Psoas muscle (tissue), 8 donors: Measurements from ENCODE around the gene CD8B. TPM values are rescaled to one million over a fixed set of nuclear protein-coding genes. Genes with fewer than 3 reads are reported as not detected.

Experiments
- ATAC-seq, 4 donors: fragments of 200-7000 bp; cut with Tn5 transposase; one replicate each; pipeline ENCODE4 v1.9.1; 2020; ENCODE audit warnings: moderate library complexity in 3 of 4, mild to moderate bottlenecking in 2 of 4
- DNase-seq, 2 donors: peaks; one replicate each; pipeline ENCODE4 v3.0.0-alpha.2; 2020
- H3K27ac ChIP-seq: fragments of 200-600 bp; one replicate; pipeline ENCODE4 v1.8.0; 2022
- H3K27me3 ChIP-seq, 3 donors: fragments of 200-600 bp in 1 of 3; one replicate each; pipeline versions ENCODE4 v1.6.1 to v1.8.0; 2013 to 2022; ENCODE audit warnings: low read length in 2 of 3, mild to moderate bottlenecking in 2 of 3, moderate library complexity in 1 of 3; ENCODE audit not compliant: insufficient read depth in 3 of 3
- H3K36me3 ChIP-seq, 2 donors: fragments of 200-600 bp in 1 of 2; one replicate each; pipeline versions ENCODE4 v1.6.1 to v1.8.0; 2013 to 2022; ENCODE audit warnings: low read depth in 1 of 2, mild to moderate bottlenecking in 1 of 2, moderate library complexity in 1 of 2; ENCODE audit not compliant: insufficient read depth in 1 of 2
- H3K4me1 ChIP-seq: fragments of 200-600 bp; one replicate; pipeline ENCODE4 v1.8.0; 2022
- H3K4me3 ChIP-seq: fragments of 200-600 bp; one replicate; pipeline ENCODE4 v1.8.0; 2022; ENCODE audit warnings: mild to moderate bottlenecking
- H3K9me3 ChIP-seq: fragments of 200-600 bp; one replicate; pipeline ENCODE4 v1.8.0; 2022
- CTCF ChIP-seq: fragments of 200-600 bp; IDR thresholded peaks from one replicate; pipeline ENCODE4 v1.8.0; 2022; ENCODE audit warnings: antibody characterized with exemption
- WGBS, 3 donors: extraction: QIAGEN DNeasy Blood & Tissue Kit; methylation state at CpG; one replicate each; pipeline versions ENCODE4 v1.1.6 to v1.1.7; 2013; 5-methylcytosine and 5-hydroxymethylcytosine counted together
- intact Hi-C, 2 donors: fragments of 100-400 bp; cut with DNase I; formaldehyde crosslinking; loops; one replicate each; pipeline versions ENCODE4 v1.11.0 to v1.14.2; 2022
- polyA plus RNA-seq, 3 donors: library from polyadenylated mRNA; stranded (reverse); fragments of 200-250 nt; gene quantifications; one replicate each; pipeline ENCODE4 v1.2.3, GENCODE V29; 2013
- total RNA-seq, 4 donors: library from RNA; stranded (reverse); fragmentation: NEBNext Ultra II Directional in 2 of 4; extraction: Animal tissue kit (Norgen Biotek cat#: 25700) in 2 of 4; gene quantifications; one replicate each; pipeline versions ENCODE4 v1.2.1 to v1.2.4, GENCODE V29; 2021 to 2023
- donor health status: healthy with polysubstance abuse.
- donor health status: DM: no; HTN: no; CAD: no; lungs with moderate emphysema.
- donor health status: Bipolar disorder and iron deficiency.
- donor health status: healthy.
- donor health status: DM: yes; HTN: yes; CAD: no.
- donor health status: DM: no; HTN: no; CAD: no.
- donor health status: DM: no; HTN: no; CAD: no.
- donor health status: DM: yes; HTN: yes; CAD: no.

The CD8B gene
- total and polyA plus RNA-seq, 7 donors = 0.12 to 0.43 (median 0.13) TPM; not detected in 4

GRCh38 chr2:86788881-86789686 is 72.6 kb downstream of the CD8B start:
- DNase-seq = no peak
- TF ChIP-seq CTCF = no peak
- Histone ChIP-seq H3K27ac (no peak overlapping the region), H3K4me3 (peak overlapping the region; percentile 40), H3K36me3 (no peaks in the 10 kb centered on the region), H3K9me3 (no peaks in the 10 kb centered on the region), H3K27me3 (peaks cover 0 to 57% (median 26%) of the 10 kb centered on the region in 3 donors), H3K4me1 (peaks cover 14% of the 10 kb centered on the region)
- WGBS, 3 donors = 3 to 6% (median 4%) methylated on average over 50 to 64 of the region's 64 CpGs
- intact Hi-C loops = no loop called here
- ATAC-seq = peak in 1 of 4 donors; percentile 49

GRCh38 chr2:86788165-86788564 is 73.5 kb downstream of the CD8B start:
- Histone ChIP-seq H3K4me1 (peaks cover 14% of the 10 kb centered on the region), H3K4me3 (no peak overlapping the region), H3K27me3 (peaks cover 0 to 48% (median 24%) of the 10 kb centered on the region in 3 donors), H3K27ac (no peak overlapping the region), H3K36me3 (no peaks in the 10 kb centered on the region), H3K9me3 (no peaks in the 10 kb centered on the region)
- WGBS, 3 donors = 20 to 36% (median 25%) methylated on average over 7 of the region's 7 CpGs
- no peak for TF ChIP-seq CTCF
- DNase-seq = no peak
- ATAC-seq = peak in 1 of 4 donors; percentile 26
- intact Hi-C loops = no loop called here

- no peak for TF ChIP-seq CTCF
- Histone ChIP-seq H3K27ac (no peak overlapping the region), H3K9me3 (no peaks in the 10 kb centered on the region), H3K36me3 (no peaks in the 10 kb centered on the region), H3K4me1 (peaks cover 14% of the 10 kb centered on the region), H3K27me3 (peaks cover 0 to 44% (median 24%) of the 10 kb centered on the region in 3 donors), H3K4me3 (no peak overlapping the region)
- intact Hi-C loops = no loop called here
- ATAC-seq (no peak), DNase-seq (no peak)
- WGBS, 3 donors = 2 to 17% (median 10%) methylated on average over 2 of the region's 2 CpGs
Measured at GRCh38 chr2:86787736-86788135, 74.0 kb downstream of the CD8B start.

- peaks cover 14% of the 10 kb centered on the region for H3K4me1 ChIP-seq
- no peak overlapping the region for H3K4me3 ChIP-seq
- DNase-seq (no peak), ATAC-seq (no peak)
- no peaks in the 10 kb centered on the region for H3K36me3 ChIP-seq
- H3K27me3 ChIP-seq = peaks cover 0 to 27% (median 23%) of the 10 kb centered on the region in 3 donors
- 52 to 55% (median 54%) methylated on average over 10 of the region's 10 CpGs for WGBS, 3 donors
- intact Hi-C loops = no loop called here
- H3K27ac ChIP-seq = no peak overlapping the region
- no peaks in the 10 kb centered on the region for H3K9me3 ChIP-seq
- no peak for TF ChIP-seq CTCF
Measured at GRCh38 chr2:86786001-86786536, 75.6 kb downstream of the CD8B start.
